ENCODE results near the gene ZNF385D. TPM values are rescaled to one million over a fixed set of nuclear protein-coding genes. Genes with fewer than 3 reads are reported as not detected.

The ZNF385D gene
- polyA plus RNA-seq, 1 donor: 21.0 TPM

GRCh38 chr3:21670386-21670785, 80.6 kb downstream of the ZNF385D start:
- no peak for DNase-seq

- no peak for DNase-seq
These were observed 83.0 kb downstream of the ZNF385D start for GRCh38 chr3:21668012-21668411.

- no peak for DNase-seq
These were observed 85.4 kb downstream of the ZNF385D start for GRCh38 chr3:21665444-21666100.

GRCh38 chr3:21664996-21665395, 86.0 kb downstream of the ZNF385D start:
- DNase-seq: no peak

- no peak for DNase-seq
These were observed 88.6 kb downstream of the ZNF385D start for GRCh38 chr3:21662403-21662802.

GRCh38 chr3:21654662-21655061, 96.3 kb downstream of the ZNF385D start:
- no peak for DNase-seq

GRCh38 chr3:21654241-21654640, 96.8 kb downstream of the ZNF385D start:
- no peak for DNase-seq

GRCh38 chr3:21649519-21649918, 101.5 kb downstream of the ZNF385D start:
- DNase-seq: no peak

- no peak for DNase-seq
These were observed 103.0 kb downstream of the ZNF385D start for GRCh38 chr3:21647961-21648360.

GRCh38 chr3:21645121-21645897, 105.7 kb downstream of the ZNF385D start:
- DNase-seq: peak; percentile 49

GRCh38 chr3:21644268-21644667, 106.7 kb downstream of the ZNF385D start:
- DNase-seq: no peak

GRCh38 chr3:21643752-21644151, 107.3 kb downstream of the ZNF385D start:
- no peak for DNase-seq

- DNase-seq: no peak
These were observed 108.6 kb downstream of the ZNF385D start for GRCh38 chr3:21642433-21642832.

GRCh38 chr3:21641959-21642358, 109.1 kb downstream of the ZNF385D start:
- no peak for DNase-seq

GRCh38 chr3:21638488-21638887, 112.5 kb downstream of the ZNF385D start:
- DNase-seq: no peak

GRCh38 chr3:21634112-21634511, 116.9 kb downstream of the ZNF385D start:
- no peak for DNase-seq

GRCh38 chr3:21624524-21624923, 126.5 kb downstream of the ZNF385D start:
- DNase-seq: no peak

- DNase-seq: no peak
These were observed 129.8 kb downstream of the ZNF385D start for GRCh38 chr3:21621181-21621651.

- no peak for DNase-seq
These were observed 130.4 kb downstream of the ZNF385D start for GRCh38 chr3:21620511-21621155.

GRCh38 chr3:21618695-21619094, 132.3 kb downstream of the ZNF385D start:
- no peak for DNase-seq

- DNase-seq: no peak
These were observed 137.5 kb downstream of the ZNF385D start for GRCh38 chr3:21613372-21614070.

GRCh38 chr3:21601178-21601577, 149.8 kb downstream of the ZNF385D start:
- no peak for DNase-seq

- DNase-seq: no peak
These were observed 151.1 kb downstream of the ZNF385D start for GRCh38 chr3:21599890-21600289.

Data from hindlimb muscle (tissue), 1 donor.